GM23248 (cell line): ENCODE measurements around the gene ANXA7. TPM values are rescaled to one million over a fixed set of nuclear protein-coding genes. Genes with fewer than 3 reads are reported as not detected.

Experiments
- DNase-seq: peaks from one replicate; pipeline ENCODE4 v3.0.0-alpha.2; 2015
- H2AFZ ChIP-seq: fragments of 200-600 bp; sonication (generic); 2 replicates; pipeline ENCODE4 v1.6.1; 2016; ENCODE audit warnings: antibody characterized with exemption
- H3F3A ChIP-seq: fragments of 200-600 bp; sonication (generic); 2 replicates; pipeline ENCODE4 v1.6.1; 2016; ENCODE audit warnings: mild to moderate bottlenecking, antibody characterized with exemption, mixed run types; ENCODE audit not compliant: insufficient read depth
- H3K27ac ChIP-seq: fragments of 200-600 bp; sonication (generic); 2 replicates; pipeline ENCODE4 v1.5.1; 2016; ENCODE audit warnings: mild to moderate bottlenecking
- H3K27me3 ChIP-seq: fragments of 200-600 bp; sonication (generic); replicated peaks from 2 replicates; pipeline ENCODE4 v1.6.1; 2016; ENCODE audit warnings: mild to moderate bottlenecking; ENCODE audit not compliant: insufficient read depth
- H3K36me3 ChIP-seq: fragments of 200-600 bp; sonication (generic); 2 replicates; pipeline ENCODE4 v1.6.1; 2016; ENCODE audit warnings: low read depth, mild to moderate bottlenecking
- H3K4me1 ChIP-seq: fragments of 200-600 bp; sonication (generic); 2 replicates; pipeline ENCODE4 v1.6.1; 2016; ENCODE audit warnings: mild to moderate bottlenecking; ENCODE audit not compliant: insufficient read depth
- H3K4me2 ChIP-seq: fragments of 200-600 bp; sonication (generic); one replicate; pipeline ENCODE4 v1.6.1; 2016; ENCODE audit warnings: mild to moderate bottlenecking; ENCODE audit not compliant: unreplicated experiment
- H3K4me3 ChIP-seq: fragments of 200-600 bp; sonication (generic); 2 replicates; pipeline ENCODE4 v1.5.1; 2016; ENCODE audit warnings: mild to moderate bottlenecking
- H3K79me2 ChIP-seq: fragments of 200-600 bp; sonication (generic); 2 replicates; pipeline ENCODE4 v1.6.1; 2016; ENCODE audit warnings: mild to moderate bottlenecking; ENCODE audit not compliant: insufficient read depth
- H3K9ac ChIP-seq: fragments of 200-600 bp; sonication (generic); 2 replicates; pipeline ENCODE4 v1.6.1; 2016; ENCODE audit warnings: mild to moderate bottlenecking
- H3K9me2 ChIP-seq: fragments of 200-600 bp; sonication (generic); 2 replicates; pipeline ENCODE4 v1.6.1; 2016; ENCODE audit warnings: mixed run types, mild to moderate bottlenecking, moderate library complexity; ENCODE audit not compliant: insufficient read depth
- H3K9me3 ChIP-seq: fragments of 200-600 bp; sonication (generic); one replicate; pipeline ENCODE4 v1.6.1; 2017; ENCODE audit warnings: low read depth
- H4K20me1 ChIP-seq: fragments of 200-600 bp; sonication (generic); 2 replicates; pipeline ENCODE4 v1.6.0; 2016; ENCODE audit not compliant: insufficient read depth
- EZH2 ChIP-seq: fragments of 200-600 bp; sonication (generic); IDR thresholded peaks from 2 replicates; pipeline ENCODE4 v1.6.1; 2018; ENCODE audit warnings: antibody characterized with exemption, mild to moderate bottlenecking; ENCODE audit not compliant: insufficient read depth, poor library complexity, severe bottlenecking
- EZH2phosphoT487 ChIP-seq: fragments of 200-600 bp; sonication (generic); IDR thresholded peaks from 2 replicates; pipeline ENCODE4 v1.6.1; 2018; ENCODE audit warnings: antibody characterized with exemption, moderate library complexity, mild to moderate bottlenecking, low read depth; ENCODE audit not compliant: insufficient read depth
- WGBS, 2 experiments: methylation state at CpG; one replicate each; pipeline ENCODE4 v1.1.6; 2015 to 2017; ENCODE audit warnings: low lambda C conversion rate in 2 of 2, low coverage in 1 of 2; ENCODE audit errors: missing lambda C conversion rate in 2 of 2; 5-methylcytosine and 5-hydroxymethylcytosine counted together
- in situ Hi-C: fragments of 300-500 bp; cut with MboI; formaldehyde crosslinking; loops from 2 replicates; pipeline ENCODE4 v1.15.0; 2020
- polyA plus RNA-seq: library from polyadenylated mRNA; unstranded; fragments of >200 nt; fragmentation: Nextera tagmentation; extraction: Ambion mirVana; gene quantifications from 2 replicates; pipeline ENCODE4 v1.2.1, GENCODE V29; 2016
- total RNA-seq: library from RNA; depleted of rRNA; stranded (reverse); fragments of >200 nt; shearing (Covaris generic); gene quantifications from 2 replicates; pipeline ENCODE4 v1.2.3, GENCODE V29; 2014

The ANXA7 gene
- total and polyA plus RNA-seq, 2 experiments from 2014 or later: 152 to 167 TPM

GRCh38 chr10:73449113-73449512, 35.3 kb upstream of the ANXA7 start:
- no peak for DNase-seq
- H3K4me1 ChIP-seq: no peaks in the 10 kb centered on the region
- no peak overlapping the region for H3K4me2 ChIP-seq
- in situ Hi-C loops: no loop called here
- H3K27me3 ChIP-seq: no peaks in the 10 kb centered on the region
- H3K4me3 ChIP-seq: no peak overlapping the region
- no peaks in the 10 kb centered on the region for H3F3A ChIP-seq
- no peaks in the 10 kb centered on the region for H3K9me2 ChIP-seq
- H3K9me3 ChIP-seq: no peaks in the 10 kb centered on the region
- H4K20me1 ChIP-seq: no peaks in the 10 kb centered on the region
- H3K9ac ChIP-seq: no peak overlapping the region
- H3K79me2 ChIP-seq: no peaks in the 10 kb centered on the region
- no peak overlapping the region for H2AFZ ChIP-seq
- 93 to 96% methylated on average over 1 of the region's 1 CpG for WGBS, 2 experiments
- peaks cover 31% of the 10 kb centered on the region for H3K36me3 ChIP-seq
- H3K27ac ChIP-seq: no peak overlapping the region
- TF ChIP-seq EZH2 (no peak), EZH2phosphoT487 (no peak)

GRCh38 chr10:73448384-73448783, 34.5 kb upstream of the ANXA7 start:
- H3K27ac ChIP-seq: no peak overlapping the region
- no peaks in the 10 kb centered on the region for H3K27me3 ChIP-seq
- no peaks in the 10 kb centered on the region for H4K20me1 ChIP-seq
- no peaks in the 10 kb centered on the region for H3F3A ChIP-seq
- no peaks in the 10 kb centered on the region for H3K79me2 ChIP-seq
- H3K4me3 ChIP-seq: no peak overlapping the region
- H3K36me3 ChIP-seq: peaks cover 35% of the 10 kb centered on the region
- no peaks in the 10 kb centered on the region for H3K9me3 ChIP-seq
- WGBS, 2 experiments: 43 to 67% methylated on average over 1 of the region's 1 CpG
- H3K9ac ChIP-seq: no peak overlapping the region
- H3K4me2 ChIP-seq: no peak overlapping the region
- TF ChIP-seq EZH2 (no peak), EZH2phosphoT487 (no peak)
- in situ Hi-C loops: no loop called here
- no peaks in the 10 kb centered on the region for H3K9me2 ChIP-seq
- no peaks in the 10 kb centered on the region for H3K4me1 ChIP-seq
- DNase-seq: no peak
- H2AFZ ChIP-seq: no peak overlapping the region

GRCh38 chr10:73446926-73447325, 33.1 kb upstream of the ANXA7 start:
- Histone ChIP-seq H3K9me2 (no peaks in the 10 kb centered on the region), H3K4me3 (no peak overlapping the region), H3K27ac (no peak overlapping the region), H4K20me1 (no peaks in the 10 kb centered on the region), H3K36me3 (peaks cover 27% of the 10 kb centered on the region), H3F3A (peaks cover 7% of the 10 kb centered on the region), H3K4me1 (no peaks in the 10 kb centered on the region), H2AFZ (no peak overlapping the region), H3K9ac (no peak overlapping the region), H3K4me2 (no peak overlapping the region), H3K79me2 (no peaks in the 10 kb centered on the region), H3K27me3 (no peaks in the 10 kb centered on the region), H3K9me3 (no peaks in the 10 kb centered on the region)
- DNase-seq: no peak
- TF ChIP-seq EZH2phosphoT487: no peak
- TF ChIP-seq EZH2: no peak
- in situ Hi-C loops: no loop called here

GRCh38 chr10:73444457-73444856, 30.6 kb upstream of the ANXA7 start:
- DNase-seq: no peak
- Histone ChIP-seq H3K36me3 (peaks cover 34% of the 10 kb centered on the region), H3K79me2 (no peaks in the 10 kb centered on the region), H3K9me3 (no peaks in the 10 kb centered on the region), H3K4me2 (no peak overlapping the region), H4K20me1 (no peaks in the 10 kb centered on the region), H3K4me3 (no peak overlapping the region), H3K4me1 (peaks cover 12% of the 10 kb centered on the region), H3K27ac (no peak overlapping the region), H3K9ac (no peak overlapping the region), H3K27me3 (no peaks in the 10 kb centered on the region), H3F3A (peaks cover 32% of the 10 kb centered on the region), H2AFZ (no peak overlapping the region), H3K9me2 (no peaks in the 10 kb centered on the region)
- 100% methylated on average over 1 of the region's 1 CpG for WGBS, 2 experiments
- no peak for TF ChIP-seq EZH2
- TF ChIP-seq EZH2phosphoT487: no peak
- in situ Hi-C loops: no loop called here

- 33 to 34% methylated on average over 1 of the region's 1 CpG for WGBS, 2 experiments
- Histone ChIP-seq H3K4me1 (peaks cover 25% of the 10 kb centered on the region), H4K20me1 (no peaks in the 10 kb centered on the region), H3F3A (peaks cover 50% of the 10 kb centered on the region), H2AFZ (no peak overlapping the region), H3K36me3 (peaks cover 34% of the 10 kb centered on the region), H3K4me3 (peak overlapping the region; percentile 49), H3K27me3 (no peaks in the 10 kb centered on the region), H3K27ac (peak overlapping the region; percentile 86), H3K9me2 (no peaks in the 10 kb centered on the region), H3K9me3 (no peaks in the 10 kb centered on the region), H3K9ac (peak overlapping the region; percentile 43; the same call in 1 of the 2 replicates), H3K4me2 (peak overlapping the region; percentile 84), H3K79me2 (0 out of 2 replicates have a peak, but pooled peaks cover 19% of the 10 kb centered on the region)
- TF ChIP-seq EZH2phosphoT487 (no peak), EZH2 (no peak)
- in situ Hi-C loops: no loop called here
- peak; percentile 90 for DNase-seq
Observed at GRCh38 chr10:73439605-73440312, 25.9 kb upstream of the ANXA7 start.
